NCI-H345 treated with DMSO at 0.1 percent for 48 hours (cell line): ENCODE results near the gene ZNF57.
"Not testable (repeated sequence)": the region's sequence is repeated elsewhere in the genome, so short reads cannot be mapped to it uniquely, and the experiment has no call there.

ENCODE experiments used
- DNase-seq: peaks from one replicate; lab custom pipeline; 2025; ENCODE audit not compliant: unreplicated experiment; lab: John Stamatoyannopoulos, UW

ZNF57 gene

GRCh38 chr19:2890531-2890930 is 10.2 kb upstream of the ZNF57 start:
- not testable (repeated sequence) for DNase-seq

- no peak for DNase-seq
These were observed 4.0 kb upstream of the ZNF57 start for GRCh38 chr19:2896694-2897093.

DNA sequence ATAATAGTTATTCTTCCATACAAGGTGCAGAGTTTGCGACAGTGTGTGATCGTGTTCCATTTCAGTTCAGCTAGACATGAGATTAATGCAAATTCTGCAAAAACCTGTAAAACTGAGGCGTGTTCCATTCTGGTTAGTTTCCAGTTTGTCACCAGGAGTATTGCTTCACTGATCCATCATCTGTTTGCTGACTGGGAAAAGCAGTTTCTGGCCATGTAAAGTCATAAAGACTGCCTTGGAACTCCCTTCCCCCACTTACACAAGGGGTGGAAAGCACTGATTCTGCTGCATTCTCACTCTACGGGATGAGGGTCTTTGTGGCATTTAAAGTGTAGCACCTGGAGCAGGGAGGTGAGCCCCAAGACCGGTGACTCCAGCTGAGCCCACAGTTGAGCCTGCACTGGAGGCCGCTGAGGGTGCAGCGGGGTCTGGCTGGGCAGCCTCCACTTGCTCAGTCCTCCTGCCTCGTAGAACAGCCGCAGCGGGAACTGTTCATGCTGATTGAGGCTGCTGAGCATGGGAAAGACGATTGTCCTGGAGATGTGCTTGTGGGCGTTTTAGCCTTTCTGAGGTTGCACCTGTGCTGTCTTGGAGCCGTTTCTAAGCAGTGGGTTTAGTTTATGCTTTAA is 2.0 kb downstream of the ZNF57 start:
- DNase-seq: no peak

DNA sequence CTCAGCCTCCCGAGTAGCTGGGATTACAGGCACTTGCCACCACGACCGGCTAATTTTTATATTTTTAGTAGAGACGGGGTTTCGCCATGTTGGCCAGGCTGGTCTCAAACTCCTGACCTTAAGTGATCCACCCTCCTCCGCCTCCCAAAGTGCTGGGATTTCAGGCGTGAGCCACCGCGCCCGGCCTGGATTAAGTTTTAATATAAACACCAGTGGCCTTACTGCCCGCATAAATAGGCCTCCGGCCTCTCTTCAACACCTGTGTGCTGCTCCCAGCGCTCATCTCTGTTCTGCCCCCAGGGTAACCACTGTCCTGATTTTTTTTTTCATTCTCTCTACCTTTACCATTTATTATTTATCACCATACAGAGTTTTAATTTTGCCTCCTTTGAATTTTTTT is 2.6 kb downstream of the ZNF57 start:
- DNase-seq: not testable (repeated sequence)

DNA sequence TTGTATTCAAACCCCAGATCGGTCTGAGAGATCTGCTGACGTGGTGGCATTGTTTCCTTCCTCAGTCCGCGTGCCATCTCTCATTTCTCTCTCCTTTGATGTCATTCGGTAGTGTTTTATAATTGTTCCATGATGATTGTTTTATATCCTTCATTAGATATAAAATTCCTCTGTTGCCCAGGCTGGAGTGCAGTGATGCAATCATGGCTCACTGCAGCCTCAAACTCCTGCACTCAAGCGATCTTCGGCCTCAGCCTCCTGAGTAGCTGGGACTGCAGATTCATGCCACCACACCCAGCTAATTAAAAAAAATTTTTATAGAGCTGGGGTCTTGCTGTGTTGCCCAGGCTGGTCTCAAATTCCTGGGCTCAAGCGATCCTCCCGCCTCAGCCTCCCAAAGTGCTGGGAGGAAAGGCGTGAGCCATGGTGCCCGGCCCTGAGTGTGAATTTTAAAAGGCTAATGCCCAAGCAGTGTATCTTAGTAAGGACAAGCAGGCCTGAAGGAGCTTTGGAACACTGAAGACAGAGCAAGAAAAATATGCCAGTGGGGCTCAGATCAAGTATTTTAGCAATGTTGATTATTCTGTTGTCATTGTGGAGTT is 5.3 kb downstream of the ZNF57 start:
- no peak for DNase-seq

- DNase-seq: no peak
These were observed 6.0 kb downstream of the ZNF57 start for GRCh38 chr19:2906631-2907195.

DNA sequence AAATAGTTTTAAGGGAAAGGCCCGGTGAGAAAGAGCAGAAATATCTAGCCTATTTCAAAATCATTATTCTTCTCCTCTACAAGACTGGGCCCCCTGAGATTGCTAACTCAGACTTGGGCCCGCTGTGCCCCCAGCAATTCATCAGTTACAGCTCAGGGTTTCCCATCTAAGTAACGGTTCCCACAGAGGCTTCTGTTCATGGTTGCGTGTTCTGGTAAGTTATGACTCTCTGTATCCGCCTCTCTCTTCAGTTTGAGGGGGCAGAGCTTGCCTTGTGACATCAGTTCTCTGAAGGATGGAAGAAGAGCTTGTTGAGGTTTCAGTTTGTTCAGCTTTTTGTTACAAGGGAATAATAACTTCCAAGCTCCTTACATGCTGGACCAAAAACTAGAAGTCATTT is 11.6 kb downstream of the ZNF57 start:
- DNase-seq: no peak

GRCh38 chr19:2917275-2918184 is 16.8 kb downstream of the ZNF57 start:
- no peak for DNase-seq

DNA sequence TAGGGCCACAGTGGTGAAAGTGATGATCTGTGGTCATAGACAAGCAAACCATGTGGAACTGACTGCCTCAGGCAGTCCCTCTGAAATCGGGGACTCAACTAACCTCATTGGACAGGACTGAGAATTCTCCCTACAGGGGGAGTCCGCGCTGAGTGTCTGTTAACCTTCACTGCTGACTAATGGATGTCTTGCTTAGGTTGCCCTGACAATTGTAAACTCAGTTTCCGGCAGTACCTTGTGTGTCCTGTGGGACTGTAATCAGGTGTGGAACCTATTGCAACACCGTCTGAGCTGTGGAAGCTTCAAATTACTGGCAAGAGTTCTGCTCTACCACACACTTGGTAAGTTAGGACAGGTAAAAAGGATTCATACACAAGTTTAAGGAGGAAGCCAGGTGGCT is 22.3 kb downstream of the ZNF57 start:
- no peak for DNase-seq

GRCh38 chr19:2923510-2923909 is 22.8 kb downstream of the ZNF57 start:
- DNase-seq: peak; percentile 5

DNA sequence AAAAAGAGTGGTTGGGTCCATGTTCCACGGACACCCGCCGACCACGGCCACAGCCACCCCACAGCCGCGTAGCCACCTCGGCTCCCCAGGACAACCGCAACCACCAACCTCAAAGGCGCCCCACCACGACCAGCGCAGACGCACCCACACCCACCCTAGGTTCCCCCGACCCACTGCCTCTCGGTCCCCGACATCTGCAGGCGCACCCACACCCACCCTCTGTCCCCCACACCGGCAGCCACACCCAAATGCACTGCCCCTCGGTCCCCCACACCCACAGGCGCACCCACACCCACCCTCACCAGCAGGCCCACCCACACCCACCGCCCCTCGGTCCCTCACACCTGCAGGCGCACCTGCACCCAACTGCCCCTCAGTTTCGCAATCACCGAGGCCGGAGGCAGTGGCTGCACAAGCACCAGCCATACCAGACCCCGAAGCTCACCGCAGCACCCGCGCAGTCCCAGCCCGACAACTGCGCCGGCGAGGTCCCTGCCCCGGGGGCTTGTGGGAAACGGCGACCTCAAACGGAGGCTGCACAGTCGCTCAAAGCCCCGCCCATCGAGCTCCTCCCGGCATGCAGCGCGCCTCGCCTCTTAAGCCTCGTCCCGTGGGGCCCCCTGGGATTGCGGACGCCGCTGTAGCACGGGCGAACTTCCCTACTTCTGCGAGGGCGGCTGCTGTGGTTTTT is 25.8 kb downstream of the ZNF57 start:
- no peak for DNase-seq

- DNase-seq: no peak
These were observed 26.3 kb downstream of the ZNF57 start for GRCh38 chr19:2927032-2927430.

DNA sequence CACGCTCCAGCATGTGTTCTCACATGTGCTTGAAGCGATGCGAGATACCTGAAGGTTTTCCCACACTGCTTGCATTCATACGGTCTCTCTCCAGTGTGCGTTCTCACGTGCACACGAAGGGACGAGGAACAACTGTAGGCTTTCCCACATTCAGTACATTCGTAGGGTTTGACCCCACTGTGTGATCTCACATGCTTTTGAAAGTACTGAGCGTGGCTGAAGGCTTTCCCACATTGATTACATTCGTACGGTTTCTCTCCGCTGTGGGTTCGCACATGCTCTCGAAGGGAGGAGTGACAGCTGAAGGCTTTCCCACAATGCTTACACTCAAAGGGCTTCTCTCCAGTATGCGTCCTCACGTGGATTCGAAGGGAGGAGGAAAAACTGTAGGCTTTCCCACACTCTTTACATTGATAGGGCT is 32.8 kb downstream of the ZNF57 start:
- no peak for DNase-seq

DNA sequence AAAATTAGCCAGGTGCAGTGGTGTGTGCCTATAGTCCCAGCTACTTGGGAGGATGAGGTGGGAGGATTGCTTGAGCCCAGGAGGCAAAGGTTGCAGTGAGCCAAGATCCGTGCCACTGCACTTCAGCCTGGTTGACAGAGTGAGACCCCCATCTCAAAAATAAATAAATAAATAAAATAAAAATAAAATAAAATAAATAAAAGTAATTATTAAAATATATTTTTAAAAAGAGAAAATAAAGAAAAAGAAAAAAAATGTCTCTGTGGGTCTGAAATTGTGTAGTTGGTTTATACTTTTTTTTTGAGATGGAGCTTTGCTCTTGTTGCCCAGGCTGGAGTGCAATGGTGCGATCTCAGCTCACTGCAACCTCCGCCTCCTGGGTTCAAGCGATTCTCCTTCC is 35.1 kb downstream of the ZNF57 start:
- DNase-seq: not testable (repeated sequence)

- no peak for DNase-seq
These were observed 42.4 kb downstream of the ZNF57 start for GRCh38 chr19:2942928-2943640.

DNA sequence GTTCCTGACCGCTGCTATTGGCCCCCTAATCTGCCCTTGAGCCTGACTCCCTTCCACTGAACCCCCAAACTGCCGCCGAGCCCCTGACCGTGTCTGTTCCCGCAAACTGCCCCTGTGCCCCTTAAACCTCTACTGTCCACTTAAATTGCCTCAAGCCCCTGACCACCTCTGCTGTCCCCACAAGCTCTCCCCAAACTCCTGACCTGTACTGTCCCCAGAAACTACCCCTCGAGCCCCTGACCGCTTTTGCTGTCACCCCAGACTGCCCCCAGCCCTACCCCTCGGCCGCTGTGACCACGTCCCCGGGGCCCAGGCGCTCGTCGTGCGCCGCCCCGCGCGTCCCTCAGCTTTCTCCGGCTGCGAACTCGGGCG is 43.7 kb downstream of the ZNF57 start:
- no peak for DNase-seq

- peak; percentile 97 for DNase-seq
These were observed 44.2 kb downstream of the ZNF57 start, which contains the start of gene ZNF77 for GRCh38 chr19:2944775-2945574. TSS of gene ZNF77 (minus strand) at chr19:2944971. CDS start at chr19:2944840, 131 bp downstream.

GRCh38 chr19:2945575-2946184 is 45.0 kb downstream of the ZNF57 start:
- no peak for DNase-seq

- DNase-seq: no peak
These were observed 49.2 kb downstream of the ZNF57 start for GRCh38 chr19:2949939-2950285.
